A673 (cell line): ENCODE data around the gene DYRK1A. TPM values are rescaled to one million over a fixed set of nuclear protein-coding genes. Genes with fewer than 3 reads are reported as not detected.

Experiments used
- BruUV-seq: library from RNA; stranded (reverse); fragments of 400-500 nt; replicated peaks from 2 replicates; lab custom pipeline; 2021; lab: Mats Ljungman, UMichigan
- CTCF ChIA-PET: fragments of 300-600 bp; sonication (Branson Sonifier 250); formaldehyde crosslinking; loops from one replicate; lab custom pipeline; 2022; ENCODE audit warnings: antibody characterized with exemption; lab: Charles Lee
- POLR2A ChIA-PET: fragments of 300-600 bp; sonication (Branson Sonifier 250); formaldehyde crosslinking; loops from one replicate; lab custom pipeline; 2022; ENCODE audit warnings: antibody characterized with exemption; ENCODE audit not compliant: low non-redundant PET; lab: Charles Lee
- DNase-seq: peaks from one replicate; pipeline ENCODE4 v3.0.0-alpha.2; 2015; ENCODE audit warnings: low spot score
- H3K27ac ChIP-seq: fragments of 200-600 bp; sonication (generic); 2 replicates; pipeline ENCODE4 v1.5.1; 2016; ENCODE audit warnings: mixed run types, low read depth, mild to moderate bottlenecking, mixed read lengths, antibody characterized with exemption, low read length; ENCODE audit not compliant: poor library complexity, severe bottlenecking
- H3K27me3 ChIP-seq: fragments of 200-600 bp; sonication (generic); replicated peaks from 2 replicates; pipeline ENCODE4 v1.6.1; 2017; ENCODE audit warnings: mixed run types, low read depth, mild to moderate bottlenecking, mixed read lengths, antibody characterized with exemption, low read length; ENCODE audit not compliant: insufficient read depth, poor library complexity
- H3K36me3 ChIP-seq: fragments of 200-600 bp; sonication (generic); 2 replicates; pipeline ENCODE4 v1.6.1; 2016; ENCODE audit warnings: mixed run types, mild to moderate bottlenecking, mixed read lengths, antibody characterized with exemption, low read length; ENCODE audit not compliant: insufficient read depth, poor library complexity, severe bottlenecking
- H3K4me1 ChIP-seq: fragments of 200-600 bp; sonication (generic); 2 replicates; pipeline ENCODE4 v1.6.1; 2017; ENCODE audit warnings: mixed run types, mild to moderate bottlenecking, mixed read lengths, antibody characterized with exemption, low read length; ENCODE audit not compliant: insufficient read depth, poor library complexity, severe bottlenecking
- H3K4me3 ChIP-seq: fragments of 200-600 bp; sonication (generic); 2 replicates; pipeline ENCODE4 v1.5.1; 2016; ENCODE audit warnings: low read depth, mixed run types, mild to moderate bottlenecking, mixed read lengths, low read length; ENCODE audit not compliant: poor library complexity, severe bottlenecking
- H3K9me3 ChIP-seq: fragments of 200-600 bp; sonication (generic); 2 replicates; pipeline ENCODE4 v1.6.1; 2016; ENCODE audit warnings: mixed run types, low read depth, mild to moderate bottlenecking, mixed read lengths, antibody characterized with exemption, low read length; ENCODE audit not compliant: poor library complexity, severe bottlenecking
- CTCF ChIP-seq: fragments of 300-800, 200-600 bp; sonication (generic); conservative IDR thresholded peaks from 2 replicates; pipeline ENCODE4 v1.5.1; 2017; ENCODE audit warnings: low read depth, mild to moderate bottlenecking, antibody characterized with exemption, low read length, moderate library complexity, mixed read lengths
- EZH2 ChIP-seq: fragments of 200-600 bp; sonication (generic); IDR thresholded peaks from 2 replicates; pipeline ENCODE4 v1.6.1; 2017; ENCODE audit warnings: borderline replicate concordance, low read depth, mild to moderate bottlenecking, mixed read lengths, antibody characterized with exemption, low read length; ENCODE audit not compliant: poor library complexity, severe bottlenecking
- intact Hi-C: fragments of 100-400 bp; cut with micrococcal nuclease; formaldehyde crosslinking; loops from one replicate; pipeline ENCODE4 v1.10.0; 2022; ENCODE audit not compliant: unreplicated experiment
- total RNA-seq: library from RNA; stranded (reverse); gene quantifications from 2 replicates; pipeline ENCODE4 v1.2.3, GENCODE V29; 2021

DYRK1A gene
- total RNA-seq, 1 experiment from 2014 or later: 70.5 TPM

GRCh38 chr21:37532868-37533780, 166.6 kb downstream of the DYRK1A start:
- TF ChIP-seq CTCF: no peak
- TF ChIP-seq EZH2: no peak
- Histone ChIP-seq H3K27ac (no peak overlapping the region), H3K36me3 (no peaks in the 10 kb centered on the region), H3K4me3 (no peak overlapping the region), H3K27me3 (no peaks in the 10 kb centered on the region), H3K4me1 (no peaks in the 10 kb centered on the region), H3K9me3 (peaks cover 5% of the 10 kb centered on the region)
- POLR2A ChIA-PET: interaction anchor here (0.6 kb wide), 1 partner anchor 334 kb away, joined by 5 read pairs; no protein-coding TSS in a partner anchor
- BruUV-seq: no TSS peak
- DNase-seq: peak; percentile 24
- intact Hi-C loops: no loop called here
- CTCF ChIA-PET: interaction anchor here (0.5 kb wide), 1 partner anchor 381 kb away, joined by 3 read pairs; no protein-coding TSS in a partner anchor

- no peak for DNase-seq
- no peak for TF ChIP-seq CTCF
- TF ChIP-seq EZH2: no peak
- CTCF ChIA-PET: no interaction called here
- H3K27ac ChIP-seq: no peak overlapping the region
- H3K4me3 ChIP-seq: no peak overlapping the region
- POLR2A ChIA-PET: no interaction called here
- H3K4me1 ChIP-seq: no peaks in the 10 kb centered on the region
- peaks cover 5% of the 10 kb centered on the region for H3K9me3 ChIP-seq
- intact Hi-C loops: no loop called here
- BruUV-seq: no TSS peak
- H3K27me3 ChIP-seq: no peaks in the 10 kb centered on the region
- H3K36me3 ChIP-seq: no peaks in the 10 kb centered on the region
These were observed 167.9 kb downstream of the DYRK1A start for GRCh38 chr21:37534431-37534830.

- TF ChIP-seq EZH2: no peak
- TF ChIP-seq CTCF: no peak
- POLR2A ChIA-PET: no interaction called here
- Histone ChIP-seq H3K4me3 (no peak overlapping the region), H3K4me1 (no peaks in the 10 kb centered on the region), H3K27me3 (no peaks in the 10 kb centered on the region), H3K36me3 (no peaks in the 10 kb centered on the region), H3K27ac (no peak overlapping the region), H3K9me3 (peaks cover 5% of the 10 kb centered on the region)
- intact Hi-C loops: no loop called here
- no peak for DNase-seq
- CTCF ChIA-PET: no interaction called here
- no TSS peak for BruUV-seq
These were observed 168.6 kb downstream of the DYRK1A start for GRCh38 chr21:37535130-37535529.
